T47D (cell line): ENCODE measurements around the gene ARFGAP1.

Experiments
- DNase-seq, 2 experiments: peaks; one replicate each; pipeline versions ENCODE4 v3.0.0 to v3.0.0-alpha.2; 2011 to 2012; ENCODE audit warnings: low read depth in 1 of 2, low spot score in 1 of 2
- JUND ChIP-seq: IDR thresholded peaks from 2 replicates; pipeline ENCODE4 v1.6.1; 2012; ENCODE audit warnings: low read depth
- in situ Hi-C: cut with HindIII; loops from 2 replicates; pipeline ENCODE4 v1.10.0; 2016; ENCODE audit warnings: low sequenced_read_pairs, low pct_unique_long_range_greater_than_20kb

Gene ARFGAP1

GRCh38 chr20:63307538-63308217 lies 35.1 kb downstream of the ARFGAP1 start:
- in situ Hi-C loops, result no loop called here
- no peak for DNase-seq
- TF ChIP-seq JUND, result no peak

DNA sequence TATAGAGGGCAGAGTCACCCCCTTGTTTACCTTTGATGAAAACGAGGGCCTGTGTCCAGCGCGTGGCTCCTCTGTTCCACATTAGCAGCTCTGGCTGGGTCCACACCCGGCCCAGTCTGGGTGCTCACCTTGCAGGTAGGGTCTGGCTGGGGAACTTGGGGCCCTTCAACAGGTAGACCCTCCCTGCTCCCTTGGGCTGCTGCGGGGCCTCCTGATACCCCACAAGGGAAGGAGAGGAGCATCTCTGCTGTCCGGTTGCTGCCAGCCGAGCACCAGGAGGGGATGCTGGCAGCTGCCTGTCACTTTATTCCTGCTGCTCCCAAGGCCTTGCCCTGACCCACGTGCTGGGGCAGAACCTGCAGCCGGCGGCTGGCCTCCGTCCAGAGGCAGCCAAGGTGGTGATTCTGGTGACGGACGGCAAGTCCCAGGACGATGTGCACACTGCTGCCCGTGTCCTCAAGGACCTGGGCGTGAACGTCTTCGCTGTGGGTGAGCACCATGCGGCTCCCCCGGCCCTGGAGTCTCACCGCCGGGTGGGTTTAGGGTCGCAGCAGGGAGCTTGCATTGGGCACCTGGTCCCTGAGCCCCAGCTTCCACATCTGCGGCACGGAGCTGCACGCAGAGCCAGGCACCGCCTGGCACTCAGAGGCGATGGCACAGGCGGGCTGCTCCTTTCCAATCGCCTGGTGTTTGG lies 35.8 kb downstream of the ARFGAP1 start:
- DNase-seq, result no peak
- no peak for TF ChIP-seq JUND
- in situ Hi-C loops, result no loop called here

GRCh38 chr20:63309261-63310071 lies 36.9 kb downstream of the ARFGAP1 start:
- in situ Hi-C loops, result no loop called here
- DNase-seq, result peak in 1 of 2 experiments; percentile 55
- TF ChIP-seq JUND, result no peak

DNA sequence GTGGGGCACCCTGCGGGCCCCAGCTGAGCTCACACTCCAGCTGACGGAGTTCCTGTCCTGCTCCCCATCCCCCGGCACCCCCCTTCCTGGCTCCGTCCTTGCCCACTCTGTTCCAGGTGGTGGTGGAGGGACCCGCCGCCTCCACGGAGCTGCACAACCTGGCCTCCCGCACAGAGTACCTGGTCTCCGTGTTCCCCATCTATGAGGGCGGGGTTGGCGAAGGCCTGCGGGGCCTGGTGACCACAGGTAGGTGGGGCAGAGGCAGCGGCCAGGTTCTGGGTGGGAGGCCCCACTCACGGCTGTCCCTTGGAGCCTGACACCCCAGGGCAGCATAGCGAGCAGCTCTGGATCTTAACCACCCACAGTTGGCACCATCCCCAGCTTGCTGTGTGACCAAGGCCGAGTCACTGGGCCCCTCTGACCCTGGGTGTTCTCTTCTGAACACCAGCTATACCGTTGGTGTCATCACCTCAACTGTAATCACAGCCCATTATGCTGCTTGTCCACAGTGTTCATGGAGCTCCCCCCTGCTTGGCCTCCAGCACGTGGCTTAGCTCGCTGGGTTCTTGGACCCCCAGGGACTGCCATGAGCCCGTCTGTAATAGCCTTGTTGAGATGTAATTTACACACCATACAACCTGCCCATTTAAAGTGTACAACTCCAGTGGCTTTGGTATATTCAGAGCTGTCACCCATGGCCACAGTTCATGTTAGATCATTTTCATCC lies 37.8 kb downstream of the ARFGAP1 start:
- TF ChIP-seq JUND, result no peak
- no peak for DNase-seq
- in situ Hi-C loops, result no loop called here

DNA sequence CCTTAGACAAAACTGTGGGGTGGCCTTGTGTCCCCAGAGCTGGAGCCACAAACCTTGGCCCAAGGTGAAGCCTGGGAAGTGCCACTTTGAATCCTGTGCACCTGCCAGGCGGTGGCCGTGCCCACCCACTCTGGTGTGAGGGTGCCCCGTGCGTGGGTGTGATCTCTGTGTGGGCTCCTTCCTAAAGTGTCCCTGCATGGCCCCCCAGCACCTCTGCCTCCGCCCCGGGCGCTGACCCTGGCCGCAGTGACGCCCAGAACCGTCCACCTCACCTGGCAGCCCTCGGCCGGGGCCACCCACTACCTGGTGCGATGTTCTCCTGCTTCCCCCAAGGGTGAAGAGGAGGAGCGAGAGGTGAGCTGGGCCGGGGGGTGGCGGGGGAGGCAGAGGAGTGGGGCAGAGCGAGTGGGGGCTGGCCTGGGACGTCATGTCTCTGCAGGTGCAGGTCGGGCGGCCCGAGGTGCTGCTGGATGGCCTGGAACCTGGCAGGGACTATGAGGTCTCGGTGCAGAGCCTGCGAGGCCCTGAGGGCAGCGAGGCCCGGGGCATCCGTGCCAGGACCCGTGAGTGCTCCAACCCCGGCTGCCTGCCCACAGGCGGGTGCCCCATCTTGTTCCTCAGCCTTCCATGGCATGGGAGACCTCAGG lies 38.7 kb downstream of the ARFGAP1 start:
- in situ Hi-C loops, result no loop called here
- no peak for DNase-seq
- no peak for TF ChIP-seq JUND

- no peak for TF ChIP-seq JUND
- DNase-seq, result no peak
- in situ Hi-C loops, result no loop called here
These were observed 39.2 kb downstream of the ARFGAP1 start for GRCh38 chr20:63311833-63312243.

- in situ Hi-C loops, result no loop called here
- no peak for TF ChIP-seq JUND
- no peak for DNase-seq
These were observed 39.7 kb downstream of the ARFGAP1 start for GRCh38 chr20:63312273-63312672.

GRCh38 chr20:63312690-63313348 lies 40.2 kb downstream of the ARFGAP1 start:
- no peak for DNase-seq
- in situ Hi-C loops, result no loop called here
- TF ChIP-seq JUND, result no peak

DNA sequence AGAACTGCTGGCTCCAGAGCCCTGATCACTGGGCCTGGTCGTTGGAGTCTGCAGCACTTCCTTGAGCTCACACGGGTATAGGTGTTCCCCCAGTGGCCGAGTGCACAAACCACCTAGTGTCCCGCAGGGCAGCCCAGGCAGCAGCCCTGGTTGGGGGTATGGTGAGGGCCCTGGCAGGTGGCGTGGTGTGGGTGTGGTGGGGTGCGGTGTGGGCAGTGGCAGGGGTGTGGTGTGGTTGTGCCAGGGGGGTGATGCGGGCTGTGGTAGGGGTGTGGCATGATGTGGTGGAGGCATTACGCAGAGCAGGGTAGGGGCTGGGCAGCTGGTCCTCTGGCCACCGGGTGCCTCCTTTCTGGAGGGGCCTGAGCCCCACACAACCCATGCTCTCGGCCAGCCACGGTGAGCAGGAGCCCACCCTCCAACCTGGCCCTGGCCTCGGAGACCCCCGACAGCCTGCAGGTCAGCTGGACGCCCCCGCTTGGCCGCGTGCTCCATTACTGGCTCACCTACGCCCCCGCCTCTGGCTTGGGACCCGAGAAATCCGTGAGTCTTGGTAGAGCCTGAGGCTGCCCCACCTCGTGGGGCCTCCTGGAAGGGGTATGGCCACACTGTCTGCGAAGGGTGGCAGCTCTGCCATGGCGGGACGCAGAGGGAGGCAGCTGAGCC lies 40.9 kb downstream of the ARFGAP1 start:
- TF ChIP-seq JUND, result no peak
- DNase-seq, result no peak
- in situ Hi-C loops, result no loop called here

- TF ChIP-seq JUND, result no peak
- in situ Hi-C loops, result no loop called here
- no peak for DNase-seq
These were observed 41.4 kb downstream of the ARFGAP1 start for GRCh38 chr20:63314015-63314471.
